Activated T-cell treated with anti-CD3 and anti-CD28 coated beads for 24 hours (primary cell): ENCODE measurements around the gene PIKFYVE.
"Not testable (repeated sequence)": the region's sequence is repeated elsewhere in the genome, so short reads cannot be mapped to it uniquely, and the experiment has no call there.

Experiments
- DNase-seq: peaks from one replicate; pipeline ENCODE4 v3.0.0-alpha.2; 2020; ENCODE audit warnings: low read depth

PIKFYVE gene

GRCh38 chr2:208254118-208254870 is 11.8 kb upstream of the PIKFYVE start:
- DNase-seq, result peak; percentile 71

GRCh38 chr2:208254871-208255556 is 11.0 kb upstream of the PIKFYVE start, which contains the start of gene IDH1:
TSS of gene IDH1 (minus strand) at chr2:208255071. CDS start at chr2:208251551, 3,520 bp downstream.
- DNase-seq, result peak; percentile 92

- no peak for DNase-seq
These were observed 10.4 kb upstream of the PIKFYVE start for GRCh38 chr2:208255557-208256106.

GRCh38 chr2:208256192-208256782 is 9.8 kb upstream of the PIKFYVE start:
- DNase-seq, result no peak

- DNase-seq, result not testable (repeated sequence)
These were observed 8.9 kb upstream of the PIKFYVE start for GRCh38 chr2:208256849-208257813.

GRCh38 chr2:208265371-208265800 is 669 bp upstream of the PIKFYVE start:
- DNase-seq, result no peak

- no peak for DNase-seq
These were observed 468 bp downstream of the PIKFYVE start for GRCh38 chr2:208266553-208266893.

GRCh38 chr2:208266936-208267335 is 881 bp downstream of the PIKFYVE start:
- no peak for DNase-seq

- DNase-seq, result not testable (repeated sequence)
These were observed 1.5 kb downstream of the PIKFYVE start for GRCh38 chr2:208267526-208267925.

- DNase-seq, result no peak
These were observed 2.3 kb downstream of the PIKFYVE start for GRCh38 chr2:208268156-208268952.

- no peak for DNase-seq
These were observed 3.0 kb downstream of the PIKFYVE start for GRCh38 chr2:208269091-208269490.

GRCh38 chr2:208274748-208275147 is 8.7 kb downstream of the PIKFYVE start:
- no peak for DNase-seq

- no peak for DNase-seq
These were observed 12.5 kb downstream of the PIKFYVE start for GRCh38 chr2:208278549-208278948.

GRCh38 chr2:208279236-208279635 is 13.2 kb downstream of the PIKFYVE start:
- no peak for DNase-seq

- DNase-seq, result no peak
These were observed 14.2 kb downstream of the PIKFYVE start for GRCh38 chr2:208280234-208280633.

- DNase-seq, result no peak
These were observed 14.9 kb downstream of the PIKFYVE start for GRCh38 chr2:208280933-208281332.

GRCh38 chr2:208285853-208286252 is 19.8 kb downstream of the PIKFYVE start:
- no peak for DNase-seq

- no peak for DNase-seq
These were observed 28.5 kb downstream of the PIKFYVE start for GRCh38 chr2:208294482-208295024.

GRCh38 chr2:208295834-208296233 is 29.8 kb downstream of the PIKFYVE start:
- DNase-seq, result no peak

GRCh38 chr2:208296610-208297009 is 30.6 kb downstream of the PIKFYVE start:
- DNase-seq, result no peak
